AG04450 (cell line): ENCODE measurements around the gene ALG5. TPM values are rescaled to one million over a fixed set of nuclear protein-coding genes. Genes with fewer than 3 reads are reported as not detected.

Source experiments
- CTCF ChIA-PET: fragments of 300-600, 350-600 bp; formaldehyde crosslinking; extraction: SDS; loops from one replicate; lab custom pipeline; 2022; ENCODE audit warnings: antibody characterized with exemption, inconsistent platforms; lab: Charles Lee
- POLR2A ChIA-PET: fragments of 350-600 bp; formaldehyde crosslinking; extraction: SDS; loops from one replicate; lab custom pipeline; 2021; ENCODE audit warnings: antibody characterized with exemption, inconsistent platforms; lab: Yijun Ruan, JAX
- DNase-seq: peaks from one replicate; pipeline ENCODE4 v3.0.0-alpha.2; 2011; ENCODE audit warnings: low read depth, low spot score
- H3K27ac ChIP-seq: one replicate; pipeline ENCODE4 v1.5.1; 2012; ENCODE audit warnings: low read depth, low read length, control low read depth
- H3K27me3 ChIP-seq: one replicate; pipeline ENCODE4 v1.6.0; 2012; ENCODE audit warnings: low read length; ENCODE audit not compliant: control insufficient read depth, insufficient read depth
- H3K4me3 ChIP-seq: 2 replicates; pipeline ENCODE4 v1.5.1; 2011; ENCODE audit warnings: mild to moderate bottlenecking, low read depth, low read length, control low read depth
- H3K9me3 ChIP-seq: 2 replicates; pipeline ENCODE4 v1.5.1; 2012; ENCODE audit warnings: low read length; ENCODE audit not compliant: control insufficient read depth, insufficient read depth
- CTCF ChIP-seq: IDR thresholded peaks from 2 replicates; pipeline ENCODE4 v1.5.1; 2011; ENCODE audit warnings: low read depth, low read length, control low read depth, inconsistent platforms
- polyA plus RNA-seq: library from polyadenylated mRNA; depleted of rRNA; stranded (reverse); fragments of >200 nt; gene quantifications from 2 replicates; pipeline ENCODE4 v1.2.3, GENCODE V29; 2011

ALG5 gene
- polyA plus RNA-seq, 1 experiment: 51.6 TPM

DNA sequence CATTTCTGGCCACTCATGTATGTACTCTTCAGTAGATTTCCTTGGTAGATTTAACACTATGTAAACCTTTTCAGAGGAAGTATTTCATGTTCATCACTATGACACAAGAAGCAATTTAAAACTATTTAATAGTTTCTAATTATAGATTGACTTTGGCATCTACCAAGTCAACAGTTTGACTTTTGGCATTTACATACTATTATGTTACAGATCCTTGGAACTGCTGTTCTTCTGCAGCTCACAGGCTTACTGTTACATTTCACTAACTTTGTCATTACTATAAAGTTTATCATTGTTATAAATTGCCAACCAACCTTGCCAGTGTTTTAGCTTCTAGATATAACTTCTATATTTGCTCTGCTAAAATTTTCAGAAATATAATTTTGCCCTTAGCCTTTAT is 41.6 kb upstream of the ALG5 start:
- Histone ChIP-seq H3K4me3 (no peak overlapping the region), H3K27me3 (no peaks in the 10 kb centered on the region), H3K27ac (no peak overlapping the region), H3K9me3 (no peaks in the 10 kb centered on the region)
- POLR2A ChIA-PET: no interaction called here
- no peak for TF ChIP-seq CTCF
- CTCF ChIA-PET: no interaction called here
- DNase-seq: no peak

DNA sequence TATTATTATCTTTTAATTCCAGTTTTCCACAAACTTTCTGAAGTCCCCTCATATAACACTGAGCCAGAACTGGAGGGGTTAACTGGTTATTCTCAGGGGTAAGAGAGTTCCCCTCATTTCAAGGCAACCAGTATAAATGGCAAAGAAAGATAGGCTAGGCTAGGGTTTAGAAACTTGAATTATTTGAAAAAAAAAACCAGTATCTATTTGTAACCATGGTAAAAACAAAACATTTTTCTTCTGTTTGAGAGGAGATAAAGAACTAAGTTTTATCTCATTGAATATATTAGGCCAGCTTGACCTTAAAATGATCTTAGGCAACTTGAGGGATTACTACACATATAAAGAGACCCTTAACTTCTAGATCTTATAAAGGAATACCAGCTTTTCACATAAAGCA is 40.8 kb upstream of the ALG5 start:
- CTCF ChIA-PET: interaction anchor here (0.6 kb wide), 1 partner anchor 14 kb away, joined by 3 read pairs; no protein-coding TSS in a partner anchor
- TF ChIP-seq CTCF: no peak
- Histone ChIP-seq H3K9me3 (no peaks in the 10 kb centered on the region; the same call in 1 of the 2 replicates), H3K27me3 (no peaks in the 10 kb centered on the region), H3K27ac (no peak overlapping the region), H3K4me3 (no peak overlapping the region)
- no peak for DNase-seq
- POLR2A ChIA-PET: no interaction called here

DNA sequence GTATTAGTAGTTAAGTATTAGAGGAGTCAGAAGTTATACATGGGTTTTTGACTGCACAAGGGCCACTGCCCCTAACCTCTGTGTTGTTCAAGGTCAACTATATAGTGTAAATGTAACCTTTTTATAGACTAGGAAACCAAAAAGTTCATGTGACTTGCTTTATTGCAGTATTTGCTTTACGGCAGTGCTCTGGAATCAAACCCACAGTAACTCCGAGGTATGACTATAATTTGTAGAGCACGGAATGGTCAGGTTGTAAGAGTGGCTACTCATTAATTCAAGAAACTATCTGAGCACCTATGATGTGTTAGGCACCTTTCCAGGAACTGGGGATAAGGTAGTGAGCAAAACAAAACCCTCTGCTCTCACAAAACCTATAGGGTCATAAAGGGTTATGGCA is 38.1 kb upstream of the ALG5 start:
- CTCF ChIA-PET: interaction anchor here (0.7 kb wide), 1 partner anchor 57 kb away, joined by 4 read pairs; no protein-coding TSS in a partner anchor
- POLR2A ChIA-PET: no interaction called here
- no peak for DNase-seq
- TF ChIP-seq CTCF: no peak
- H3K27ac ChIP-seq: no peak overlapping the region
- H3K9me3 ChIP-seq: no peaks in the 10 kb centered on the region; the same call in 1 of the 2 replicates
- no peaks in the 10 kb centered on the region for H3K27me3 ChIP-seq
- no peak overlapping the region for H3K4me3 ChIP-seq

GRCh38 chr13:37029617-37030016 is 30.5 kb upstream of the ALG5 start:
- POLR2A ChIA-PET: interaction anchor here (1.2 kb wide), 1 partner anchor 29 kb away, joined by 4 read pairs; the partner anchor contains the start of gene EXOSC8
- H3K4me3 ChIP-seq: no peak overlapping the region
- TF ChIP-seq CTCF: no peak
- H3K27ac ChIP-seq: no peak overlapping the region
- no peaks in the 10 kb centered on the region for H3K9me3 ChIP-seq
- DNase-seq: peak; percentile 1
- CTCF ChIA-PET: no interaction called here
- H3K27me3 ChIP-seq: no peaks in the 10 kb centered on the region

DNA sequence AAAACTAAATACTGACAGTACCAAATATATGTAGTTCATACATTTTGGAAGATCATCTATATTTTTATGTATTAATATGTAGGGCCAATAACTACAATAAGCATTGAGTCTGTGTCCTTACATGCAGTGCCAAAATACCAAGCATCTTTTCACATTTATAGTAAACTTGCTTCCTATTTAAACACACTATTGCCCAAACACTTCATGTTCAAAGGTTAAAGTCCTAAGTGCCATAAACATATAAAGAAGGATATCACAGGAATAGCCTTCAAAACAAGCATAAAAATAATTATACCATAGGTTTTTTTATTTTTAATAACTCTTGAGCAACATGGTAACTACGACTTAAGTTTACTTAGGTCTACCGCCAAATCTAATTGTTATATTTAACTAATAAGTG is 28.5 kb upstream of the ALG5 start:
- H3K27me3 ChIP-seq: no peaks in the 10 kb centered on the region
- ChIA-PET POLR2A (no interaction called here), CTCF (no interaction called here)
- TF ChIP-seq CTCF: no peak
- no peak for DNase-seq
- H3K4me3 ChIP-seq: no peak overlapping the region
- H3K27ac ChIP-seq: no peak overlapping the region
- no peaks in the 10 kb centered on the region for H3K9me3 ChIP-seq
